Rectal smooth muscle tissue (tissue), 1 donor: Measurements from ENCODE around the gene ATP6V1B1.
"Not testable (repeated sequence)": the region's sequence is repeated elsewhere in the genome, so short reads cannot be mapped to it uniquely, and the experiment has no call there.

Experiments used
- H3K27ac ChIP-seq: one replicate; pipeline ENCODE4 v1.7.0; 2013; ENCODE audit warnings: low read depth, low read length, inconsistent platforms
- H3K27me3 ChIP-seq: one replicate; pipeline ENCODE4 v1.7.0; 2013; ENCODE audit warnings: low read length; ENCODE audit not compliant: control insufficient read depth, insufficient read depth
- H3K36me3 ChIP-seq: one replicate; pipeline ENCODE4 v1.7.0; 2013; ENCODE audit warnings: low read length; ENCODE audit not compliant: control insufficient read depth, insufficient read depth
- H3K4me1 ChIP-seq: one replicate; pipeline ENCODE4 v1.7.0; 2013; ENCODE audit warnings: low read length; ENCODE audit not compliant: control insufficient read depth, insufficient read depth
- H3K4me3 ChIP-seq: one replicate; pipeline ENCODE4 v1.7.0; 2013; ENCODE audit warnings: low read length
- H3K9ac ChIP-seq: one replicate; pipeline ENCODE4 v1.7.0; 2013; ENCODE audit warnings: low read length

Gene ATP6V1B1

DNA sequence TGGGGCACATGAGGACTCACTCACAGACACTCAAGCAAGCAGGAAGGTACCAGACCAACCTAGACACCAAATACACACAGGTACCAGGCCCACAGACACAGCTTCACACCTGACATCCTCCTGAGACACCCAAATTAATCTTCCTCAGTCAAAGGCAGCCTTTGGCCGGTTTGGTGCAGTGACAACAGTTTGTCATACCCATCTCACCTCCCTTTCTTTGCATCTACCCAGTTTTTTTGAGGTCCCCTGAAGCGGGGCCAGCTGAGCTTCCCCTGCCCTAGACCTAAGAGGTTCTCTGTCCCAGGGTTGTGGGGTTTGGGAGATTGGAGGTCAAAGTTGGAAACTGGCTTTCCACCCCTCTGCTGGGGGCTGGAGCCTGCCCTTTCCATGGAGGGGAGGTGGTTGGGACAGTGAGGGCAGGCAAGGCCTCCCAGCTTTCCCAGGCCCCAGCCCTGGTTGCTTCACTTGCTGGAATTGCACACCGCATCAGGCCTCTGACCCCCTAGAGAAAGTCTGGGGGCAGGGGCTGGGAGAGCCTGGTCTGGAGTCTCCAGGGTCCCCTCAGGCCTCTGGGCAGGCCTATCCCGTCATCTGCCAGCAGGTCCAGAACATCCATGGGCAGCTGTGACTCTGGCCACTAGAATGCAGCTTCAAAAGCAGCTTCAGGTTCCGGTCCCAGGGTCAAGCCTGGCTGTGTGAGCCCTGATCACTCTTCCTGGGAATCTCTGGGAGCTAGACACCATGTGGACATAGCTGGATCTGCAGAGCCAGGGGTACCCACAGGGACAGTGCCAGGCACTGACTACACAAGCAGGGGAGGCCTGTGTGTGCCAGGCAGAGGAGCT is 71.5 kb downstream of the ATP6V1B1 start:
- H3K27ac ChIP-seq: no peak overlapping the region
- no peaks in the 10 kb centered on the region for H3K27me3 ChIP-seq
- no peak overlapping the region for H3K4me3 ChIP-seq
- no peak overlapping the region for H3K9ac ChIP-seq
- no peaks in the 10 kb centered on the region for H3K4me1 ChIP-seq
- H3K36me3 ChIP-seq: no peaks in the 10 kb centered on the region

- Histone ChIP-seq H3K4me3 (no peak overlapping the region), H3K27me3 (no peaks in the 10 kb centered on the region), H3K4me1 (no peaks in the 10 kb centered on the region), H3K9ac (no peak overlapping the region), H3K27ac (no peak overlapping the region), H3K36me3 (no peaks in the 10 kb centered on the region)
Observed at GRCh38 chr2:71008342-71008741, 72.6 kb downstream of the ATP6V1B1 start.

- not testable (repeated sequence) for H3K27me3 ChIP-seq, H3K9ac ChIP-seq, H3K4me3 ChIP-seq, H3K36me3 ChIP-seq, H3K27ac ChIP-seq, H3K4me1 ChIP-seq
Observed at GRCh38 chr2:71011786-71012185, 76.1 kb downstream of the ATP6V1B1 start.
